Neural cell (in vitro differentiated cells): ENCODE measurements around the gene CMTM5. TPM values are rescaled to one million over a fixed set of nuclear protein-coding genes. Genes with fewer than 3 reads are reported as not detected.

Experiments used
- H2AFZ ChIP-seq: fragments of 200-600, 300-800 bp; sonication (generic), shearing (Covaris generic); 2 replicates; pipeline ENCODE4 v1.6.0; 2014; ENCODE audit warnings: low read depth, mild to moderate bottlenecking, antibody characterized with exemption, low read length, moderate library complexity
- H3F3A ChIP-seq: fragments of 200-600 bp; shearing (Covaris generic); 2 replicates; pipeline ENCODE4 v1.6.1; 2016; ENCODE audit warnings: mild to moderate bottlenecking, moderate library complexity, mixed read lengths, antibody characterized with exemption, low read length; ENCODE audit not compliant: insufficient read depth, poor library complexity, severe bottlenecking
- H3K27ac ChIP-seq: fragments of 200-600, 300-800 bp; sonication (generic), shearing (Covaris generic); 2 replicates; pipeline ENCODE4 v1.5.1; 2014; ENCODE audit warnings: mild to moderate bottlenecking, low read length, moderate library complexity
- H3K27me3 ChIP-seq: fragments of 300-800, 200-600 bp; sonication (generic), shearing (Covaris generic); 2 replicates; pipeline ENCODE4 v1.6.0; 2014; ENCODE audit warnings: mild to moderate bottlenecking, low read depth, low read length, moderate library complexity; ENCODE audit not compliant: insufficient read depth
- H3K36me3 ChIP-seq: fragments of 300-800, 200-600 bp; sonication (generic), shearing (Covaris generic); 2 replicates; pipeline ENCODE4 v1.5.1; 2014; ENCODE audit warnings: mild to moderate bottlenecking, antibody characterized with exemption, low read length, moderate library complexity; ENCODE audit not compliant: insufficient read depth
- H3K4me2 ChIP-seq: fragments of 300-800, 200-600 bp; sonication (generic), shearing (Covaris generic); 2 replicates; pipeline ENCODE4 v1.6.0; 2014; ENCODE audit warnings: mild to moderate bottlenecking, low read length
- H3K4me3 ChIP-seq: fragments of 300-800, 200-600 bp; sonication (generic), shearing (Covaris generic); 2 replicates; pipeline ENCODE4 v1.5.1; 2014; ENCODE audit warnings: mild to moderate bottlenecking, low read length, moderate library complexity
- H3K79me2 ChIP-seq: fragments of 200-600 bp; shearing (Covaris generic); replicated peaks from 2 replicates; pipeline ENCODE4 v1.6.0; 2014; ENCODE audit warnings: mild to moderate bottlenecking, low read length, moderate library complexity; ENCODE audit not compliant: insufficient read depth
- H3K9ac ChIP-seq: fragments of 300-800, 200-600 bp; sonication (generic), shearing (Covaris generic); 2 replicates; pipeline ENCODE4 v1.6.1; 2016; ENCODE audit warnings: mild to moderate bottlenecking, low read length, mixed read lengths
- H3K9me2 ChIP-seq: fragments of 200-600 bp; shearing (Covaris generic); 2 replicates; pipeline ENCODE4 v1.6.1; 2016; ENCODE audit warnings: mild to moderate bottlenecking, low read length, mixed read lengths; ENCODE audit not compliant: insufficient read depth
- H3K9me3 ChIP-seq: fragments of 200-600, 300-800 bp; sonication (generic), shearing (Covaris generic); 2 replicates; pipeline ENCODE4 v1.6.1; 2016; ENCODE audit warnings: mild to moderate bottlenecking, mixed run types, low read length, moderate library complexity, mixed read lengths
- H4K20me1 ChIP-seq: fragments of 200-600 bp; shearing (Covaris generic); 2 replicates; pipeline ENCODE4 v1.6.1; 2016; ENCODE audit warnings: mild to moderate bottlenecking, mixed run types; ENCODE audit not compliant: insufficient read depth
- CTCF ChIP-seq: fragments of 450-650 bp; IDR thresholded peaks from 2 replicates; pipeline ENCODE4 v1.5.1; 2014; ENCODE audit warnings: antibody characterized with exemption, mild to moderate bottlenecking, moderate library complexity; ENCODE audit not compliant: poor library complexity, severe bottlenecking
- EP300 ChIP-seq: fragments of 450-650 bp; conservative IDR thresholded peaks from 2 replicates; pipeline ENCODE4 v1.6.1; 2014; ENCODE audit warnings: antibody characterized with exemption, mild to moderate bottlenecking, moderate library complexity; ENCODE audit not compliant: poor library complexity, severe bottlenecking
- EZH2 ChIP-seq: fragments of 200-600, 300-800 bp; shearing (Covaris generic), sonication (generic); IDR thresholded peaks from 2 replicates; pipeline ENCODE4 v1.6.1; 2014; ENCODE audit warnings: antibody characterized with exemption, low read length, borderline replicate concordance, mild to moderate bottlenecking; ENCODE audit not compliant: insufficient read depth, poor library complexity, severe bottlenecking
- MXI1 ChIP-seq: fragments of 450-650 bp; conservative IDR thresholded peaks from 2 replicates; pipeline ENCODE4 v1.6.1; 2014; ENCODE audit warnings: antibody characterized with exemption, mild to moderate bottlenecking; ENCODE audit not compliant: poor library complexity, severe bottlenecking
- POLR2AphosphoS5 ChIP-seq: IDR thresholded peaks from 2 replicates; pipeline ENCODE4 v1.6.1; 2012
- RAD21 ChIP-seq: fragments of 450-650 bp; conservative IDR thresholded peaks from 2 replicates; pipeline ENCODE4 v1.6.1; 2014; ENCODE audit warnings: antibody characterized with exemption, mild to moderate bottlenecking, moderate library complexity
- REST ChIP-seq: IDR thresholded peaks from 2 replicates; pipeline ENCODE4 v1.6.1; 2012; ENCODE audit warnings: borderline replicate concordance
- SMC3 ChIP-seq: fragments of 450-650 bp; conservative IDR thresholded peaks from 2 replicates; pipeline ENCODE4 v1.6.1; 2014; ENCODE audit warnings: antibody characterized with exemption, mild to moderate bottlenecking, moderate library complexity; ENCODE audit not compliant: poor library complexity
- TAF1 ChIP-seq: IDR thresholded peaks from 2 replicates; pipeline ENCODE4 v1.6.1; 2012; ENCODE audit warnings: low read depth
- polyA plus RNA-seq: library from polyadenylated mRNA; depleted of rRNA; stranded (reverse); fragments of >200 nt; gene quantifications from 2 replicates; pipeline ENCODE4 v1.2.3, GENCODE V29; 2014

Gene CMTM5
- polyA plus RNA-seq, 1 donor from 2014 or later, result not detected

GRCh38 chr14:23380976-23381375 lies 4.1 kb downstream of the CMTM5 start:
- TF ChIP-seq CTCF, result no peak
- no peak for TF ChIP-seq EP300
- TF ChIP-seq REST, result no peak
- TF ChIP-seq EZH2, result no peak
- no peak for TF ChIP-seq TAF1
- TF ChIP-seq SMC3, result no peak
- no peak for TF ChIP-seq MXI1
- TF ChIP-seq POLR2AphosphoS5, result no peak
- no peak for TF ChIP-seq RAD21
- Histone ChIP-seq H3K79me2 (no peaks in the 10 kb centered on the region), H3K9ac (no peak overlapping the region), H3K9me2 (no peaks in the 10 kb centered on the region), H3K36me3 (no peaks in the 10 kb centered on the region), H2AFZ (no peak overlapping the region), H3K9me3 (no peaks in the 10 kb centered on the region), H3K27me3 (no peaks in the 10 kb centered on the region), H3K4me2 (no peak overlapping the region), H3K27ac (no peak overlapping the region), H3F3A (no peaks in the 10 kb centered on the region), H4K20me1 (no peaks in the 10 kb centered on the region), H3K4me3 (no peak overlapping the region)

- Histone ChIP-seq H3K4me3 (no peak overlapping the region), H3K27me3 (no peaks in the 10 kb centered on the region), H3K36me3 (no peaks in the 10 kb centered on the region), H3K9me2 (no peaks in the 10 kb centered on the region), H3K9me3 (no peaks in the 10 kb centered on the region), H3K27ac (no peak overlapping the region), H3K4me2 (no peak overlapping the region), H3F3A (no peaks in the 10 kb centered on the region), H3K79me2 (no peaks in the 10 kb centered on the region), H2AFZ (no peak overlapping the region), H3K9ac (no peak overlapping the region), H4K20me1 (no peaks in the 10 kb centered on the region)
- TF ChIP-seq POLR2AphosphoS5 (no peak), CTCF (no peak), RAD21 (no peak), EZH2 (no peak), SMC3 (no peak), REST (no peak)
These were observed 5.0 kb downstream of the CMTM5 start for GRCh38 chr14:23381871-23382270.
